ENCODE measurements around the gene JPT1.

Gene JPT1

GRCh38 chr17:75105126-75106080 is 48.9 kb downstream of the JPT1 start:
- DNase-seq (ENCODE audit: low spot score), result no peak

GRCh38 chr17:75103601-75104554 is 50.4 kb downstream of the JPT1 start:
- DNase-seq (ENCODE audit: low spot score), result no peak

- no peak for DNase-seq (ENCODE audit: low spot score)
Measured at GRCh38 chr17:75102385-75102821, 51.9 kb downstream of the JPT1 start.

- no peak for DNase-seq (ENCODE audit: low spot score)
Measured at GRCh38 chr17:75099881-75100595, 54.3 kb downstream of the JPT1 start.

GRCh38 chr17:75098861-75099260 is 55.5 kb downstream of the JPT1 start:
- no peak for DNase-seq (ENCODE audit: low spot score)

- no peak for DNase-seq (ENCODE audit: low spot score)
Measured at GRCh38 chr17:75097865-75098264, 56.4 kb downstream of the JPT1 start.

- DNase-seq (ENCODE audit: low spot score), result no peak
Measured at GRCh38 chr17:75096082-75096625, 58.2 kb downstream of the JPT1 start.

GRCh38 chr17:75094871-75095399 is 59.4 kb downstream of the JPT1 start:
- DNase-seq (ENCODE audit: low spot score), result no peak

- no peak for DNase-seq (ENCODE audit: low spot score)
Measured at GRCh38 chr17:75093548-75094158, 60.7 kb downstream of the JPT1 start.

GRCh38 chr17:75091855-75092327 is 62.4 kb downstream of the JPT1 start:
- DNase-seq (ENCODE audit: low spot score), result no peak

- DNase-seq (ENCODE audit: low spot score), result no peak
Measured at GRCh38 chr17:75090871-75091854, 63.1 kb downstream of the JPT1 start.

- DNase-seq (ENCODE audit: low spot score), result no peak
Measured at GRCh38 chr17:75088465-75089417, 65.6 kb downstream of the JPT1 start.

GRCh38 chr17:75087558-75088453 is 66.5 kb downstream of the JPT1 start, which contains the start of gene SLC16A5:
Gene SLC16A5 (plus strand): TSS chr17:75087954. CDS start chr17:75093637, 5,683 bp downstream.
- DNase-seq (ENCODE audit: low spot score), result peak; percentile 40

GRCh38 chr17:75087182-75087557 is 67.1 kb downstream of the JPT1 start:
- DNase-seq (ENCODE audit: low spot score), result no peak

GRCh38 chr17:75086496-75087181 is 67.7 kb downstream of the JPT1 start:
- DNase-seq (ENCODE audit: low spot score), result no peak

Measured in CD4-positive, alpha-beta T cell treated with Interleukin-2 at 100 ng/mL for 4 hours (primary cell).